Right cardiac atrium (tissue), 5 donors: ENCODE measurements around the gene FAM120AOS. TPM values are rescaled to one million over a fixed set of nuclear protein-coding genes. Genes with fewer than 3 reads are reported as not detected.

ENCODE experiments used
- ATAC-seq, 2 donors: fragments of 200-7000 bp; cut with Tn5 transposase; one replicate each; pipeline versions ENCODE4 v1.8.0 to v1.9.1; 2020; ENCODE audit warnings: moderate library complexity in 2 of 2, mild to moderate bottlenecking in 1 of 2
- DNase-seq, 3 donors: peaks; one replicate each; pipeline ENCODE4 v3.0.0-alpha.2; 2020
- H3K27ac ChIP-seq: one replicate; pipeline ENCODE4 v1.5.1; 2013; ENCODE audit warnings: mild to moderate bottlenecking, low read length, control low read depth, moderate library complexity
- H3K27me3 ChIP-seq: one replicate; pipeline ENCODE4 v1.6.1; 2013; ENCODE audit not compliant: control insufficient read depth, insufficient read depth
- H3K4me1 ChIP-seq: one replicate; pipeline ENCODE4 v1.6.1; 2013; ENCODE audit warnings: low read length; ENCODE audit not compliant: control insufficient read depth, insufficient read depth
- H3K4me3 ChIP-seq: one replicate; pipeline ENCODE4 v1.5.1; 2013; ENCODE audit warnings: low read length, control low read depth
- H3K9me3 ChIP-seq: one replicate; pipeline ENCODE4 v1.6.1; 2013; ENCODE audit warnings: low read length; ENCODE audit not compliant: control insufficient read depth
- WGBS: extraction: QIAGEN DNeasy Blood & Tissue Kit; methylation state at CpG from one replicate; pipeline ENCODE4 v1.1.7; 2013; 5-methylcytosine and 5-hydroxymethylcytosine counted together
- intact Hi-C, 4 donors: fragments of 100-400 bp; cut with DNase I; formaldehyde crosslinking; loops; one replicate each; pipeline versions ENCODE4 v1.11.0 to v1.14.0; 2022 to 2023
- polyA plus RNA-seq: library from polyadenylated mRNA; stranded (reverse); fragments of 200-250 nt; gene quantifications from one replicate; pipeline ENCODE4 v1.2.3, GENCODE V29; 2013
- total RNA-seq, 4 donors: library from RNA; stranded (reverse); fragmentation: NEBNext Ultra II Directional; extraction: Animal tissue kit (Norgen Biotek cat#: 25700); gene quantifications; one replicate each; pipeline ENCODE4 v1.2.1, GENCODE V29; 2021
- donor health status: healthy with polysubstance abuse.
- donor health status: DM: no; HTN: yes; CAD: no.
- donor health status: DM: no; HTN: no; CAD: no.
- donor health status: DM: no; HTN: yes; CAD: no; lungs with severe emphysema.
- donor health status: DM: yes; HTN: yes; CAD: no.

FAM120AOS gene
- total and polyA plus RNA-seq, 5 donors: 38.2 to 45.6 (median 39.8) TPM

- Histone ChIP-seq H3K4me3 (no peak overlapping the region), H3K4me1 (peaks cover 13% of the 10 kb centered on the region), H3K9me3 (no peaks in the 10 kb centered on the region), H3K27ac (peak overlapping the region; percentile 87), H3K27me3 (no peaks in the 10 kb centered on the region)
- ATAC-seq (peak in 1 of 2 donors; percentile 8), DNase-seq (no peak)
- WGBS: 78% methylated on average over 4 of the region's 4 CpGs
- intact Hi-C loops: loop anchor here (10.0 kb wide), 3 partner anchors 66 to 364 kb away; partner anchors contain the start of gene CARD19 (in 1 of the 4)
Measured at GRCh38 chr9:93458712-93459111, 5.3 kb upstream of the FAM120AOS start.

GRCh38 chr9:93457006-93457405, 3.6 kb upstream of the FAM120AOS start:
- no peaks in the 10 kb centered on the region for H3K27me3 ChIP-seq
- DNase-seq (no peak), ATAC-seq (no peak)
- H3K4me1 ChIP-seq: peaks cover 13% of the 10 kb centered on the region
- no peaks in the 10 kb centered on the region for H3K9me3 ChIP-seq
- intact Hi-C loops: loop anchor here (10.0 kb wide), 3 partner anchors 68 to 362 kb away; partner anchors contain the start of gene CARD19 (in 1 of the 4)
- 92% methylated on average over 1 of the region's 1 CpG for WGBS
- no peak overlapping the region for H3K27ac ChIP-seq
- no peak overlapping the region for H3K4me3 ChIP-seq

GRCh38 chr9:93456504-93456903, 3.1 kb upstream of the FAM120AOS start:
- 81% methylated on average over 2 of the region's 2 CpGs for WGBS
- Histone ChIP-seq H3K27me3 (no peaks in the 10 kb centered on the region), H3K9me3 (no peaks in the 10 kb centered on the region), H3K4me3 (no peak overlapping the region), H3K27ac (no peak overlapping the region), H3K4me1 (peaks cover 13% of the 10 kb centered on the region)
- no peak for ATAC-seq
- DNase-seq: no peak
- intact Hi-C loops: loop anchor here (10.0 kb wide), 3 partner anchors 68 to 362 kb away; partner anchors contain the start of gene CARD19 (in 1 of the 4)

GRCh38 chr9:93456022-93456421, 2.6 kb upstream of the FAM120AOS start:
- intact Hi-C loops: loop anchor here (10.0 kb wide), 3 partner anchors 69 to 361 kb away; partner anchors contain the start of gene CARD19 (in 1 of the 4)
- H3K9me3 ChIP-seq: no peaks in the 10 kb centered on the region
- no peak overlapping the region for H3K4me3 ChIP-seq
- no peaks in the 10 kb centered on the region for H3K27me3 ChIP-seq
- H3K4me1 ChIP-seq: peaks cover 13% of the 10 kb centered on the region
- H3K27ac ChIP-seq: no peak overlapping the region
- no peak for ATAC-seq
- WGBS: 93% methylated on average over 1 of the region's 1 CpG
- DNase-seq: no peak

GRCh38 chr9:93452710-93453046, 703 bp downstream of the FAM120AOS start:
- intact Hi-C loops: loop anchor here (5.0 to 10.0 kb wide), 4 partner anchors 72 to 358 kb away; partner anchors contain the start of gene CARD19 (in 1 of the 4)
- DNase-seq (no peak), ATAC-seq (peak; percentile 14 to 48)
- peak overlapping the region; percentile 97 for H3K27ac ChIP-seq
- under 1% methylated on average over 10 of the region's 10 CpGs for WGBS
- no peaks in the 10 kb centered on the region for H3K27me3 ChIP-seq
- H3K4me3 ChIP-seq: peak overlapping the region; percentile 86
- no peaks in the 10 kb centered on the region for H3K9me3 ChIP-seq
- no peaks in the 10 kb centered on the region for H3K4me1 ChIP-seq

GRCh38 chr9:93451849-93452709, 1.3 kb downstream of the FAM120AOS start:
- H3K9me3 ChIP-seq: no peaks in the 10 kb centered on the region
- intact Hi-C loops: loop anchor here (5.0 to 10.0 kb wide), 4 partner anchors 73 to 357 kb away; partner anchors contain the start of gene CARD19 (in 1 of the 4)
- peak overlapping the region; percentile 86 for H3K4me3 ChIP-seq
- no peaks in the 10 kb centered on the region for H3K4me1 ChIP-seq
- peak overlapping the region; percentile 97 for H3K27ac ChIP-seq
- under 1% methylated on average over 91 of the region's 92 CpGs for WGBS
- ATAC-seq: peak; percentile 18 to 38
- DNase-seq: peak; percentile 59 to 82 (median 80)
- no peaks in the 10 kb centered on the region for H3K27me3 ChIP-seq

GRCh38 chr9:93450945-93451815, 2.2 kb downstream of the FAM120AOS start, which contains the start of gene FAM120A:
FAM120A (plus strand) TSS chr9:93451685; CDS start chr9:93451916, 231 bp downstream.
- ATAC-seq (peak; percentile 84 to 86), DNase-seq (peak; percentile 80 to 92 (median 91))
- peak within 1 kb of the TSS; percentile 97 for H3K27ac ChIP-seq
- intact Hi-C loops: loop anchor here (5.0 to 10.0 kb wide), 4 partner anchors 74 to 356 kb away; partner anchors contain the start of gene CARD19 (in 1 of the 4)
- WGBS: under 1% methylated on average over 100 of the region's 100 CpGs
- no peaks in the 10 kb centered on the region for H3K4me1 ChIP-seq
- H3K27me3 ChIP-seq: no peaks in the 10 kb centered on the region
- H3K4me3 ChIP-seq: peak within 1 kb of the TSS; percentile 86
- no peaks in the 10 kb centered on the region for H3K9me3 ChIP-seq

GRCh38 chr9:93447655-93448054, 5.7 kb downstream of the FAM120AOS start:
- Histone ChIP-seq H3K9me3 (no peaks in the 10 kb centered on the region), H3K27me3 (no peaks in the 10 kb centered on the region), H3K27ac (no peak overlapping the region), H3K4me1 (no peaks in the 10 kb centered on the region), H3K4me3 (no peak overlapping the region)
- 85% methylated on average over 4 of the region's 4 CpGs for WGBS
- DNase-seq (no peak), ATAC-seq (no peak)
- intact Hi-C loops: no loop called here

- Histone ChIP-seq H3K27me3 (no peaks in the 10 kb centered on the region), H3K4me1 (no peaks in the 10 kb centered on the region), H3K27ac (no peak overlapping the region), H3K9me3 (no peaks in the 10 kb centered on the region), H3K4me3 (no peak overlapping the region)
- 58% methylated on average over 3 of the region's 3 CpGs for WGBS
- DNase-seq (no peak), ATAC-seq (no peak)
- intact Hi-C loops: no loop called here
Measured at GRCh38 chr9:93446073-93446472, 7.3 kb downstream of the FAM120AOS start.

- no peaks in the 10 kb centered on the region for H3K4me1 ChIP-seq
- WGBS: 92% methylated on average over 8 of the region's 8 CpGs
- ATAC-seq: no peak
- no peak for DNase-seq
- intact Hi-C loops: no loop called here
- no peak overlapping the region for H3K4me3 ChIP-seq
- no peaks in the 10 kb centered on the region for H3K27me3 ChIP-seq
- no peaks in the 10 kb centered on the region for H3K9me3 ChIP-seq
- H3K27ac ChIP-seq: no peak overlapping the region
Measured at GRCh38 chr9:93440896-93441580, 12.3 kb downstream of the FAM120AOS start.
